ENCODE measurements around the gene CFDP1. TPM values are rescaled to one million over a fixed set of nuclear protein-coding genes. Genes with fewer than 3 reads are reported as not detected.

CFDP1 gene
- total and polyA plus RNA-seq, 2 of the 13 experiments (the other 11 are each of a cell fraction or from before 2014, with no cell fraction given), result 78.6 to 153 TPM

GRCh38 chr16:75459691-75460090 lies 26.4 kb upstream of the CFDP1 start:
- Histone ChIP-seq H3K79me2 (ENCODE audit: insufficient read depth, low read length) (peaks cover 76% of the 10 kb centered on the region), H3K27ac (ENCODE audit: extremely low read length, insufficient read depth, low read length) (no peak overlapping the region), H3K27me3 (ENCODE audit: control insufficient read depth in 1 of 2, insufficient read depth in 2 of 2, low read length in 2 of 2) (no peaks in the 10 kb centered on the region), H4K20me1 (ENCODE audit: insufficient read depth, low read length) (peaks cover 27% of the 10 kb centered on the region), H3K9ac (ENCODE audit: insufficient read depth, low read depth, low read length) (no peak overlapping the region), H3K4me3 (replicated peaks in 1 of 3; ENCODE audit: insufficient read depth in 1 of 3, low read depth in 2 of 3, low read length in 3 of 3) (no peak overlapping the region), H2AFZ (ENCODE audit: low read length) (no peak overlapping the region), H3K4me2 (ENCODE audit: low read depth, low read length) (no peak overlapping the region), H3K4me1 (ENCODE audit: insufficient read depth, low read length) (peaks cover 39% of the 10 kb centered on the region), H3K36me3 (replicated peaks in 1 of 2; ENCODE audit: control insufficient read depth in 1 of 2, insufficient read depth in 2 of 2, low read length in 2 of 2) (peaks cover 0 to 4% of the 10 kb centered on the region in 2 experiments; a peak in 3 of 5 replicates), H3K9me3 (ENCODE audit: low read length) (no peaks in the 10 kb centered on the region)
- ATAC-seq (no peak), FAIRE-seq (no peak), DNase-seq (ENCODE audit: low spot score) (no peak)
- ChIA-PET POLR2A (no interaction called here), CTCF (ENCODE audit: low intra/inter-chr PET ratio, low total read pairs) (no interaction called here)
- intact Hi-C loops (cut with micrococcal nuclease; ENCODE audit: unreplicated experiment) (loop anchor here (5.0 kb wide), 2 partner anchors 197 to 757 kb away; partner anchors contain the start of gene MLKL), in situ Hi-C loops (cut with HindIII; ENCODE audit: extremely low pct_ligation_motif_present, low pct_unique_long_range_greater_than_20kb) (no loop called here)
- TF ChIP-seq ZNF569 (CRISPR knock-in tag; IDR thresholded peaks at IDR 0.05; ENCODE audit: borderline replicate concordance) (no peak), ZNF574 (CRISPR knock-in tag; IDR thresholded peaks at IDR 0.05) (0 out of 2 replicates have a peak, but pooled peaks have one; percentile 40)
- BruUV-seq (replicated peaks), result no TSS peak
- 96% methylated on average over 4 of the region's 4 CpGs for WGBS (ENCODE audit: low lambda C conversion rate)

- no peak for DNase-seq (ENCODE audit: low spot score)
- Histone ChIP-seq H3K27me3 (ENCODE audit: control insufficient read depth in 1 of 2, insufficient read depth in 2 of 2, low read length in 2 of 2) (no peaks in the 10 kb centered on the region), H3K9me3 (ENCODE audit: low read length) (no peaks in the 10 kb centered on the region), H2AFZ (ENCODE audit: low read length) (no peak overlapping the region), H3K36me3 (replicated peaks in 1 of 2; ENCODE audit: control insufficient read depth in 1 of 2, insufficient read depth in 2 of 2, low read length in 2 of 2) (peaks cover 0 to 4% of the 10 kb centered on the region in 2 experiments; a peak in 3 of 5 replicates), H4K20me1 (ENCODE audit: insufficient read depth, low read length) (peaks cover 34% of the 10 kb centered on the region), H3K27ac (ENCODE audit: extremely low read length, insufficient read depth, low read length) (no peak overlapping the region), H3K4me2 (ENCODE audit: low read depth, low read length) (no peak overlapping the region), H3K4me1 (ENCODE audit: insufficient read depth, low read length) (peaks cover 52% of the 10 kb centered on the region), H3K9ac (ENCODE audit: insufficient read depth, low read depth, low read length) (no peak overlapping the region), H3K4me3 (replicated peaks in 1 of 3; ENCODE audit: insufficient read depth in 1 of 3, low read depth in 2 of 3, low read length in 3 of 3) (no peak overlapping the region), H3K79me2 (ENCODE audit: insufficient read depth, low read length) (peaks cover 83% of the 10 kb centered on the region)
- intact Hi-C loops (cut with micrococcal nuclease; ENCODE audit: unreplicated experiment), result no loop called here
- POLR2A ChIA-PET, result no interaction called here
- CTCF ChIA-PET (ENCODE audit: low intra/inter-chr PET ratio, low total read pairs), result no interaction called here
- no peak for ATAC-seq
- no peak for FAIRE-seq
- WGBS (ENCODE audit: low lambda C conversion rate), result 97% methylated on average over 2 of the region's 2 CpGs
- in situ Hi-C loops (cut with HindIII; ENCODE audit: extremely low pct_ligation_motif_present, low pct_unique_long_range_greater_than_20kb), result no loop called here
- BruUV-seq (replicated peaks), result no TSS peak
- TF ChIP-seq IKZF1 (IDR thresholded peaks at IDR 0.05) (no peak), ZMYM4 (CRISPR knock-in tag; IDR thresholded peaks at IDR 0.05) (no peak), ZNF737 (CRISPR knock-in tag; IDR thresholded peaks at IDR 0.05; ENCODE audit: borderline replicate concordance) (no peak), MAFK (conservative IDR thresholded peaks at IDR 0.05 in 1 of 2, IDR thresholded peaks at IDR 0.05 in 1 of 2; ENCODE audit: low read length in 2 of 2) (0 out of 4 replicates have a peak, but pooled peaks of 1 of the 2 experiments have one; percentile 1), HOXD1 (CRISPR knock-in tag; IDR thresholded peaks at IDR 0.05) (no peak)
Measured at GRCh38 chr16:75458439-75458838, 25.1 kb upstream of the CFDP1 start.

All from HepG2 (cell line).